K562 (cell line): Measurements from ENCODE around the gene BHLHE40. TPM values are rescaled to one million over a fixed set of nuclear protein-coding genes. Genes with fewer than 3 reads are reported as not detected.

Source experiments
- BRD9 ChIP-seq: fragments of 450-650 bp; IDR thresholded peaks from 2 replicates; pipeline ENCODE4 v1.6.1; 2018; ENCODE audit warnings: low read depth; ENCODE audit not compliant: partially characterized antibody
- CEBPG ChIP-seq, 3 experiments: fragments of 200-800 bp in 1 of 3; sonication (Bioruptor generic) in 1 of 3; sonication (generic) in 1 of 3; formaldehyde crosslinking in 1 of 3; IDR thresholded peaks in 2 of 3; conservative IDR thresholded peaks in 1 of 3; 2 replicates each; pipeline versions ENCODE4 v1.6.1 to v1.8.0; 2016 to 2022; ENCODE audit warnings: missing compliant biosample characterization in 2 of 3, missing genetic modification characterization in 2 of 3, mild to moderate bottlenecking in 1 of 3, missing genetic modification reagents in 1 of 3
- HINFP ChIP-seq: fragments of 450-650 bp; conservative IDR thresholded peaks from 2 replicates; pipeline ENCODE4 v1.6.1; 2016; ENCODE audit warnings: missing genetic modification characterization, low read depth, mild to moderate bottlenecking, control low read depth, missing compliant biosample characterization
- HNRNPH1 ChIP-seq: fragments of 200-400 bp; formaldehyde crosslinking; optimal IDR thresholded peaks from 2 replicates; pipeline ENCODE3; 2017; ENCODE audit warnings: low read depth, mild to moderate bottlenecking, low read length, moderate library complexity
- JUND ChIP-seq, 2 experiments: IDR thresholded peaks; 2 replicates in 1 of 2; 3 replicates in 1 of 2; pipeline ENCODE4 v1.6.1; 2011; ENCODE audit warnings: borderline replicate concordance in 2 of 2, low read depth in 2 of 2, low read length in 2 of 2, improper control_type of control experiment in 1 of 2, missing biosample characterization in 1 of 2, missing genetic modification characterization in 1 of 2, missing genetic modification reagents in 1 of 2
- MAFK ChIP-seq: IDR thresholded peaks from 2 replicates; pipeline ENCODE4 v1.6.1; 2011; ENCODE audit warnings: low read length, improper control_type of control experiment
- MEF2D ChIP-seq: conservative IDR thresholded peaks from 2 replicates; pipeline ENCODE4 v1.6.1; 2016; ENCODE audit warnings: low read depth, missing genetic modification characterization, missing compliant biosample characterization
- MTA3 ChIP-seq: fragments of 450-650 bp; formaldehyde crosslinking; IDR thresholded peaks from 2 replicates; pipeline ENCODE4 v1.6.1; 2017; ENCODE audit warnings: mild to moderate bottlenecking, borderline replicate concordance
- NCOA1 ChIP-seq: fragments of 450-650 bp; IDR thresholded peaks from 2 replicates; pipeline ENCODE4 v1.6.1; 2016; ENCODE audit warnings: low read depth
- NR2C1 ChIP-seq, 2 experiments: fragments of 450-650 bp; IDR thresholded peaks; 2 replicates each; pipeline ENCODE4 v1.6.1; 2017; ENCODE audit warnings: mild to moderate bottlenecking in 2 of 2, antibody characterized with exemption in 1 of 2, inconsistent platforms in 1 of 2, missing compliant biosample characterization in 1 of 2, missing genetic modification characterization in 1 of 2
- POLR2A ChIP-seq: fragments of 450-650 bp; conservative IDR thresholded peaks from 2 replicates; pipeline ENCODE4 v1.6.1; 2016
- PTRF ChIP-seq: fragments of 450-650 bp; IDR thresholded peaks from 2 replicates; pipeline ENCODE4 v1.6.1; 2016; ENCODE audit warnings: mild to moderate bottlenecking, missing genetic modification characterization, missing compliant biosample characterization
- RAD51 ChIP-seq: fragments of 450-650 bp; IDR thresholded peaks from 2 replicates; pipeline ENCODE4 v1.7.1; 2016; ENCODE audit warnings: low read depth, mild to moderate bottlenecking, borderline replicate concordance
- RBFOX2 ChIP-seq: fragments of 200-400 bp; formaldehyde crosslinking; IDR thresholded peaks from 2 replicates; pipeline ENCODE4 v1.6.1; 2017; ENCODE audit warnings: low read depth, mild to moderate bottlenecking, low read length, moderate library complexity
- SAFB ChIP-seq: fragments of 200-400 bp; formaldehyde crosslinking; IDR thresholded peaks from 2 replicates; pipeline ENCODE4 v1.6.1; 2017; ENCODE audit warnings: low read depth, low read length, borderline replicate concordance
- SETDB1 ChIP-seq: IDR thresholded peaks from one replicate; pipeline ENCODE4 v1.6.1; 2012; ENCODE audit warnings: low read length, control low read depth, inconsistent platforms
- SMARCA4 ChIP-seq: fragments of 450-650 bp; IDR thresholded peaks from 2 replicates; pipeline ENCODE4 v1.6.1; 2016
- TRIM28 ChIP-seq: fragments of 450-650 bp; IDR thresholded peaks from 2 replicates; pipeline ENCODE4 v1.6.1; 2017
- ZBTB12 ChIP-seq: fragments of 250-450 bp; sonication (Bioruptor Pico); IDR thresholded peaks from 2 replicates; pipeline ENCODE4 v1.4.0; 2020
- ZBTB2 ChIP-seq: fragments of 450-650 bp; IDR thresholded peaks from 2 replicates; pipeline ENCODE4 v1.6.1; 2016; ENCODE audit warnings: antibody characterized with exemption
- ZBTB34 ChIP-seq: fragments of 250-450 bp; sonication (Bioruptor Pico); IDR thresholded peaks from 2 replicates; pipeline ENCODE4 v1.8.0; 2021; ENCODE audit warnings: mild to moderate bottlenecking, moderate library complexity
- ZFP1 ChIP-seq: fragments of 450-650 bp; formaldehyde crosslinking; IDR thresholded peaks from 2 replicates; pipeline ENCODE4 v1.4.0; 2020; ENCODE audit warnings: mild to moderate bottlenecking, mixed read lengths
- polyA plus RNA-seq, 8 experiments: library from polyadenylated mRNA; depleted of rRNA in 4 of 8; stranded (reverse) in 5 of 8; unstranded in 3 of 8; fragments of >200 nt; fragmentation: Nextera tagmentation in 2 of 8; fragmentation: Illumina TruSeq in 1 of 8; extraction: Ambion mirVana in 2 of 8; extraction: Trizol in 1 of 8; gene quantifications; 2 replicates each; pipeline versions ENCODE4 v1.2.1 to v1.2.3, GENCODE V29; 2011 to 2014; ENCODE audit warnings: inconsistent platforms in 1 of 8, missing spikeins in 1 of 8
- total RNA-seq, 7 experiments: library from RNA; depleted of rRNA in 6 of 7; stranded (reverse); fragments of >200 nt in 6 of 7; fragmentation: Illumina TruSeq in 2 of 7; extraction: Trizol in 2 of 7; gene quantifications; 2 replicates each; pipeline versions ENCODE4 v1.2.1 to v1.2.3, GENCODE V29; 2011 to 2021; ENCODE audit warnings: low replicate concordance in 1 of 7

Gene BHLHE40
- total and polyA plus RNA-seq, 9 of the 15 experiments (the other 6 are each of a cell fraction or from before 2014, with no cell fraction given): 12.0 to 83.9 (median 31.4) TPM

- TF ChIP-seq ZBTB34 (CRISPR knock-in tag) (no peak), RBFOX2 (0 out of 2 replicates have a peak, but pooled peaks have one; percentile 28), SAFB (no peak), HINFP (tag) (0 out of 2 replicates have a peak, but pooled peaks have one; percentile 12), HNRNPH1 (no peak), ZBTB12 (CRISPR knock-in tag) (peak; percentile 70), NCOA1 (peak; percentile 88; the same call in 1 of the 2 replicates), POLR2A (peak; percentile 56), JUND (IDR thresholded peaks at IDR 0.05; ENCODE audit: borderline replicate concordance, low read depth, low read length) (peak; percentile 99), JUND (tag; IDR thresholded peaks at IDR 0.05; ENCODE audit: borderline replicate concordance, low read depth, low read length) (peak; percentile 100), TRIM28 (0 out of 2 replicates have a peak, but pooled peaks have one; percentile 38), MAFK (peak; percentile 10; the same call in 1 of the 2 replicates), RAD51 (no peak), MTA3 (peak; percentile 90), PTRF (tag) (no peak; the same call in none of the 2 replicates), BRD9 (no peak), NR2C1 (IDR thresholded peaks at IDR 0.05) (no peak), NR2C1 (tag; IDR thresholded peaks at IDR 0.05) (peak; percentile 73), SETDB1 (peak; percentile 82), ZBTB2 (peak; percentile 86; the same call in 1 of the 2 replicates), SMARCA4 (peak; percentile 96), MEF2D (tag) (0 out of 2 replicates have a peak, but pooled peaks have one; percentile 62), ZFP1 (no peak), CEBPG (CRISPR knock-in tag; IDR thresholded peaks at IDR 0.05) (peak; percentile 62), CEBPG (tag; conservative IDR thresholded peaks at IDR 0.05 in 1 of 2, IDR thresholded peaks at IDR 0.05 in 1 of 2) (no peak; a peak in 1 of 4 replicates)
Observed at GRCh38 chr3:5022966-5023776, 43.9 kb downstream of the BHLHE40 start (continued).
